K562 (cell line): Measurements from ENCODE around the gene DPPA2.

Experiments used
- BHLHE40 ChIP-seq: IDR thresholded peaks from 2 replicates; pipeline ENCODE4 v1.6.1; 2011; ENCODE audit warnings: low read length, improper control_type of control experiment
- EGR1 ChIP-seq: fragments of 450-650 bp; conservative IDR thresholded peaks from 2 replicates; pipeline ENCODE4 v1.6.1; 2017; ENCODE audit warnings: mild to moderate bottlenecking
- FOXJ2 ChIP-seq: fragments of 200-800 bp; sonication (Bioruptor generic); IDR thresholded peaks from 2 replicates; pipeline ENCODE4 v1.6.1; 2016; ENCODE audit warnings: missing genetic modification characterization, missing compliant biosample characterization
- FOXK1 ChIP-seq: sonication (generic); formaldehyde crosslinking; IDR thresholded peaks from 2 replicates; pipeline ENCODE4 v1.8.0; 2022; ENCODE audit warnings: missing genetic modification reagents, mild to moderate bottlenecking, borderline replicate concordance
- HDAC2 ChIP-seq: fragments of 450-650 bp; IDR thresholded peaks from 2 replicates; pipeline ENCODE4 v1.6.1; 2016; ENCODE audit warnings: mild to moderate bottlenecking
- HNRNPUL1 ChIP-seq: fragments of 200-400 bp; formaldehyde crosslinking; IDR thresholded peaks from 2 replicates; pipeline ENCODE4 v1.6.1; 2017; ENCODE audit warnings: low read length
- SMARCE1 ChIP-seq: fragments of 450-650 bp; IDR thresholded peaks from 2 replicates; pipeline ENCODE4 v1.7.1; 2016; ENCODE audit warnings: mild to moderate bottlenecking
- TF ChIP-seq, protein P1 (sequence below), 3 experiments: IDR thresholded peaks in 2 of 3; conservative IDR thresholded peaks in 1 of 3; 2 replicates each; pipeline ENCODE4 v1.5.1; 2011 to 2012; ENCODE audit warnings: low read length in 3 of 3, mild to moderate bottlenecking in 3 of 3, control low read depth in 2 of 3, improper control_type of control experiment in 1 of 3, inconsistent platforms in 1 of 3, low read depth in 1 of 3, mixed read lengths in 1 of 3, moderate library complexity in 1 of 3; ENCODE audit not compliant: insufficient read depth in 2 of 3
- TF ChIP-seq, protein P2 (sequence below), 2 experiments: fragments of 450-650 bp in 1 of 2; sonication (generic) in 1 of 2; formaldehyde crosslinking; conservative IDR thresholded peaks; 2 replicates each; pipeline versions ENCODE4 v1.4.0 to v1.8.1; 2020 to 2022; ENCODE audit warnings: mild to moderate bottlenecking in 1 of 2, missing genetic modification reagents in 1 of 2

GRCh38 chr3:109252641-109253040, 63.7 kb downstream of the DPPA2 start:
- TF ChIP-seq HDAC2 (no peak), BHLHE40 (no peak), FOXK1 (CRISPR knock-in tag) (no peak), FOXJ2 (tag) (no peak), EGR1 (no peak), HNRNPUL1 (no peak), SMARCE1 (no peak)
- TF ChIP-seq, protein P1, sequence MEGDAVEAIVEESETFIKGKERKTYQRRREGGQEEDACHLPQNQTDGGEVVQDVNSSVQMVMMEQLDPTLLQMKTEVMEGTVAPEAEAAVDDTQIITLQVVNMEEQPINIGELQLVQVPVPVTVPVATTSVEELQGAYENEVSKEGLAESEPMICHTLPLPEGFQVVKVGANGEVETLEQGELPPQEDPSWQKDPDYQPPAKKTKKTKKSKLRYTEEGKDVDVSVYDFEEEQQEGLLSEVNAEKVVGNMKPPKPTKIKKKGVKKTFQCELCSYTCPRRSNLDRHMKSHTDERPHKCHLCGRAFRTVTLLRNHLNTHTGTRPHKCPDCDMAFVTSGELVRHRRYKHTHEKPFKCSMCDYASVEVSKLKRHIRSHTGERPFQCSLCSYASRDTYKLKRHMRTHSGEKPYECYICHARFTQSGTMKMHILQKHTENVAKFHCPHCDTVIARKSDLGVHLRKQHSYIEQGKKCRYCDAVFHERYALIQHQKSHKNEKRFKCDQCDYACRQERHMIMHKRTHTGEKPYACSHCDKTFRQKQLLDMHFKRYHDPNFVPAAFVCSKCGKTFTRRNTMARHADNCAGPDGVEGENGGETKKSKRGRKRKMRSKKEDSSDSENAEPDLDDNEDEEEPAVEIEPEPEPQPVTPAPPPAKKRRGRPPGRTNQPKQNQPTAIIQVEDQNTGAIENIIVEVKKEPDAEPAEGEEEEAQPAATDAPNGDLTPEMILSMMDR (IDR thresholded peaks at IDR 0.05 in 2 of 3, conservative IDR thresholded peaks at IDR 0.05 in 1 of 3; ENCODE audit: insufficient read depth in 2 of 3, low read depth in 1 of 3, low read length in 3 of 3): no peak
- TF ChIP-seq, protein P2, sequence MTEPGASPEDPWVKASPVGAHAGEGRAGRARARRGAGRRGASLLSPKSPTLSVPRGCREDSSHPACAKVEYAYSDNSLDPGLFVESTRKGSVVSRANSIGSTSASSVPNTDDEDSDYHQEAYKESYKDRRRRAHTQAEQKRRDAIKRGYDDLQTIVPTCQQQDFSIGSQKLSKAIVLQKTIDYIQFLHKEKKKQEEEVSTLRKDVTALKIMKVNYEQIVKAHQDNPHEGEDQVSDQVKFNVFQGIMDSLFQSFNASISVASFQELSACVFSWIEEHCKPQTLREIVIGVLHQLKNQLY (CRISPR knock-in tag; conservative IDR thresholded peaks at IDR 0.05): no peak
